GM21576 (cell line): ENCODE results near the gene PTBP3.

ENCODE experiments used
- ATAC-seq: cut with Tn5 transposase; IDR thresholded peaks from one replicate; pipeline ENCODE4 v1.9.1; 2021; ENCODE audit warnings: mild to moderate bottlenecking, moderate library complexity; ENCODE audit not compliant: unreplicated experiment

The PTBP3 gene

GRCh38 chr9:112173489-112174221 is 159.8 kb downstream of the PTBP3 start:
- no peak for ATAC-seq

GRCh38 chr9:112170968-112171367 is 162.5 kb downstream of the PTBP3 start:
- no peak for ATAC-seq

DNA sequence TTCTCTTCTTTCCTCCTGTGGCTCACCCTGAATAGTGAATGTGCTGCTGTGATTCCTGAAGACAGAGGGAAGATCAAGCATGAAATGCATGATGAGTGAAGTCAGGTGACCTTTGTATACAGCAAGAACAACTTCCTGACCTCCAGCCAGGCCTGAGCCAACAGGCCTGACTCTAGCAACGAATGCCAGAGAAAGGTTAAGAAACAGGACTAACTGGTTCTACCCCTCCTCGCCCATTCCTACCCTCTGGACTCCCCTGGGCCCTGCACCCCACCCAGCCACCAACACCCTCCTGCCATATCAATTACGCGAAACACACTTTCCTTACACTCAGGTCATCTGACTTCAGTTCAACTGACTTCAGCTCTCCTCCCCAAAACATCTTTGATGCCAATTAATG is 163.2 kb downstream of the PTBP3 start:
- ATAC-seq: no peak

GRCh38 chr9:112169368-112169767 is 164.1 kb downstream of the PTBP3 start:
- no peak for ATAC-seq

- no peak for ATAC-seq
Measured at GRCh38 chr9:112168197-112168596, 165.2 kb downstream of the PTBP3 start.
